GM21526 (cell line): Measurements from ENCODE around the gene CDK4.
"Not testable (repeated sequence)": the region's sequence is repeated elsewhere in the genome, so short reads cannot be mapped to it uniquely, and the experiment has no call there.

Experiments
- ATAC-seq: cut with Tn5 transposase; IDR thresholded peaks from one replicate; pipeline ENCODE4 v1.9.1; 2021; ENCODE audit warnings: moderate library complexity; ENCODE audit not compliant: unreplicated experiment, low FRiP score

Gene CDK4

GRCh38 chr12:57727758-57728395 is 24.2 kb downstream of the CDK4 start:
- no peak for ATAC-seq

- ATAC-seq, result no peak
Measured at GRCh38 chr12:57726884-57727757, 25.0 kb downstream of the CDK4 start.

- ATAC-seq, result no peak
Measured at GRCh38 chr12:57726151-57726883, 25.8 kb downstream of the CDK4 start.

DNA sequence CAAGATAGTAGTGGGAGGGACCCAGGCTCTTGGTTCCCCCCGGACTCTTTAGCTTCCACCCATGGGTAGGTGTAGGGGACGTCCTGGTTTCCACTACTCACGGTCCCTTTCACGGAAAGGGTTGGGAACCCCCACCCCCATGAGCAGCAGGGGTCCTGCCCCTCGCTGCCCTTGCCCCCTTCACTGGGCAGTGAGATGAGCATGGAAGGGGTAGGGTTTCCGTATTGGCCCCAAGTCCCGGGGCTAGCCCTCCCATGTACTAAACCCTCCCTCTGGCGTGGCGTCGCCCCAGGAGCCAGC is 26.3 kb downstream of the CDK4 start:
- ATAC-seq, result no peak

DNA sequence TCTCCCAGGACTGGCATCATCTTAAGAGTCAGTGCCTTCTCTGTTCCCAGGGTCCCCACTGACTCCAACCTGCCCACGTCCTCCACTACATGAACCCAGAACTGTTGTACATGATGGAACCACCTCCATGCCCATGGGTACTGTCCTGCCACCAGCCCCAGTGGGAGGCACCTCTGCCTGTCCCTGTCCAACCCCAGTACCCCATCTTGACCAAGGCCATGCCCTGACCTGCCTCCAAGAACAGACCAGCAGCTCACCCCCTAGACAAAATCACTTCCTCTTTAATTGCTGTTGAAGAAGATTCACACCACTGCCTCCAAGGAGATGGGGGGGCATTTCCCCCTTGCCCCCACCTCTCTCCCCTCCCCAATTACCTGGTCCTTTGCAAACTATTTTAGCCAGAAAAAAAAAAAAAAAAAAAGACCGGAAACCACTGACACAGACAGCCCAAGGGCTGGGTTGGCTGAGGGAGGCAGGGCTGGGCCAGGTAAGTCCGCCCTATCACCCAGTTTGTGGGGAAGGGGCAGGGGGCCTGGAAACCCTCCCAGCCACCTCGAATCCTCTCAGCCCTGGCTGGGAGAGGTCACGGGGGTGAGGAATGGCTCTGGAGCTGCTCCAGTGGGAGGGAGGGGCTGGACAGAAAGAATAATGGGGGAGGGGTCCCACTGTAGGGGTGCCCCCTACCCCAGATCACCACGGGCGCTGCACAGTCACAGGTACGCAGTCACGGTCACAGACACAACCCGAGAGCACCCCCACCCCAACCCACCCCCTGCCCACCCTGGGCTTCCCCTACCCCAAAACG is 27.0 kb downstream of the CDK4 start:
- no peak for ATAC-seq

GRCh38 chr12:57724003-57724935 is 27.8 kb downstream of the CDK4 start:
- ATAC-seq, result no peak

- ATAC-seq, result no peak
Measured at GRCh38 chr12:57723630-57723962, 28.5 kb downstream of the CDK4 start.

DNA sequence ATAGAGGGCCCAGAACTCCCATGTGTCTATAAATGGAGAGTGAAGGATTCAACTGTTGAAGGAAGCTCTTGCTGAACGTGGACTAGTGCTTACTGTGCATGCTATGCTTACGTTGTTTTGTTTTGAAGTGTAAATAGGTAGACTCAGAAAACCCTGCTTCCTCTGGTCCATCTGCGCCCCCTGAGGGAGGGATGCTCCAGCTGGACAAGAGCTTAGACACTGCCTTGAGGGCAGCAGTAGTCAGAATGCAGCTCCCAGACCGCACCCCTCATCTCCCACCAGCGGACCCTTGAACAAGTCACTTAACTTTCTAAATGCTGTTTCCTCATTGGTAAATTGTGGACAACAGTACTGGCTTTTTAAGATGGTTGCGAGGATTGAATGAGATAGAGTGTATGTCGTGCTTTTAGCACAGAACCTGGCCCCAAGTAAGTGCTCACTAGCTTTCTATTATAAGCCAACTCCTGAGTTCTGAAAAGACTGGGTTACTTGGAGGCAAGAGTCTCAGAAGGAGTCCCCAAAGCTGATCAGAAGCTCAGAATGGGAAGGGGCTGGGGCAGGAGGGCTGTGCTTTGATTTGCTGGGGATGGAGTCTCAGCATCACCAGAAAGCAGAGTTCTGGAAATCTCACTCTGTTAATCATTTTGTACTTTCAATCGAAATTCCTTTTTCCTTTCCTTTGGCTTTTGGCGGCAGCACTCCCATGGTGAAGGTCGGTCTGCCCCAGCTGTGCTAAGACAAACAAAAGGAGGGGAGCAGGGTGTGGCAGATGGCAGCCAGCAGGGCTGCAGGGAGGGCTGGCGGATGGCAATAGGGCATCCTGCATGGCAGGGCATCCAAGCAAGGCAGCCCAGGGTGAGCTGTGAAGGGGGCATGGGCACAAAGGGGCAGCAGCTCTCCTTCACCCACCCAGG is 29.1 kb downstream of the CDK4 start:
- no peak for ATAC-seq

GRCh38 chr12:57721846-57722608 is 30.1 kb downstream of the CDK4 start:
- ATAC-seq, result not testable (repeated sequence)

DNA sequence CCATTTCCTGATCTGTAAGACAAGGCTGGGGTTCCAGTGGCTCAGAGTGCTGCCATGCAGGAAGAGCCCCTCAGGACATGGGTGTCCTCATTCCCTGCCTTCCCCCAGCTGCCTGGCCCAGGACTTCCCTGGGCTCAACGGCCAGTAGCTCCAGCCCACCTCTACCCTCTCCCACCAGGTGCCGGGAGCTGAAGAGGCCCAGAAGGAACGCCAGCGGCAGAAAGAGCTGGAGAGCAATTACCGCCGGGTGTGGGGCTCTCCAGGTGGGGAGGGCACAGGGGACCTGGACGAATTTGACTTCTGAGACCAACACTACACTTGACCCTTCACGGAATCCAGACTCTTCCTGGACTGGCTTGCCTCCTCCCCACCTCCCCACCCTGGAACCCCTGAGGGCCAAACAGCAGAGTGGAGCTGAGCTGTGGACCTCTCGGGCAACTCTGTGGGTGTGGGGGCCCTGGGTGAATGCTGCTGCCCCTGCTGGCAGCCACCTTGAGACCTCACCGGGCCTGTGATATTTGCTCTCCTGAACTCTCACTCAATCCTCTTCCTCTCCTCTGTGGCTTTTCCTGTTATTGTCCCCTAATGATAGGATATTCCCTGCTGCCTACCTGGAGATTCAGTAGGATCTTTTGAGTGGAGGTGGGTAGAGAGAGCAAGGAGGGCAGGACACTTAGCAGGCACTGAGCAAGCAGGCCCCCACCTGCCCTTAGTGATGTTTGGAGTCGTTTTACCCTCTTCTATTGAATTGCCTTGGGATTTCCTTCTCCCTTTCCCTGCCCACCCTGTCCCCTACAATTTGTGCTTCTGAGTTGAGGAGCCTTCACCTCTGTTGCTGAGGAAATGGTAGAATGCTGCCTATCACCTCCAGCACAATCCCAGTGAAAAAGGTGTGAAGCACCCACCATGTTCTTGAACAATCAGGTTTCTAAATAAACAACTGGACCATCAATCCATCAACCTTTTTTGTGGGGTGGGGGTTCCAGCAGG is 31.2 kb downstream of the CDK4 start:
- no peak for ATAC-seq

GRCh38 chr12:57719777-57720605 is 32.1 kb downstream of the CDK4 start:
- ATAC-seq, result no peak

GRCh38 chr12:57718641-57719528 is 33.2 kb downstream of the CDK4 start:
- no peak for ATAC-seq

GRCh38 chr12:57717846-57718640 is 34.1 kb downstream of the CDK4 start:
- no peak for ATAC-seq

- no peak for ATAC-seq
Measured at GRCh38 chr12:57717131-57717530, 35.0 kb downstream of the CDK4 start.
